NCI-H460 (cell line): Measurements from ENCODE around the gene SLC9C1. TPM values are rescaled to one million over a fixed set of nuclear protein-coding genes. Genes with fewer than 3 reads are reported as not detected.

Experiments
- DNase-seq: peaks from one replicate; pipeline ENCODE4 v3.0.0-alpha.2; 2016; ENCODE audit warnings: low read depth; ENCODE audit errors: extremely low read depth
- total RNA-seq: library from RNA; depleted of rRNA; stranded (reverse); fragments of >200 nt; shearing (Covaris generic); gene quantifications from 2 replicates; pipeline ENCODE4 v1.2.3, GENCODE V29; 2014

The SLC9C1 gene
- total RNA-seq, 1 experiment from 2014 or later: not detected

GRCh38 chr3:112133626-112134334 is 160.2 kb downstream of the SLC9C1 start:
- DNase-seq: no peak

GRCh38 chr3:112132975-112133448 is 161.0 kb downstream of the SLC9C1 start, which contains the start of gene GCSAM:
Gene GCSAM (minus strand): TSS chr3:112133248. CDS start chr3:112133120, 128 bp downstream.
- no peak for DNase-seq

- no peak for DNase-seq
Measured at GRCh38 chr3:112132554-112132953, 161.5 kb downstream of the SLC9C1 start.

- DNase-seq: no peak
Measured at GRCh38 chr3:112132088-112132487, 161.9 kb downstream of the SLC9C1 start.

GRCh38 chr3:112131111-112131510 is 162.9 kb downstream of the SLC9C1 start:
- no peak for DNase-seq

GRCh38 chr3:112130638-112130993 is 163.4 kb downstream of the SLC9C1 start:
- DNase-seq: no peak

GRCh38 chr3:112129925-112130637 is 163.9 kb downstream of the SLC9C1 start:
- DNase-seq: no peak

GRCh38 chr3:112128843-112129727 is 164.9 kb downstream of the SLC9C1 start:
- DNase-seq: no peak

GRCh38 chr3:112127522-112128494 is 166.2 kb downstream of the SLC9C1 start:
- DNase-seq: no peak

- DNase-seq: no peak
Measured at GRCh38 chr3:112126511-112126911, 167.5 kb downstream of the SLC9C1 start.

- DNase-seq: no peak
Measured at GRCh38 chr3:112124907-112125607, 169.0 kb downstream of the SLC9C1 start.

- no peak for DNase-seq
Measured at GRCh38 chr3:112123548-112123947, 170.5 kb downstream of the SLC9C1 start.

- DNase-seq: no peak
Measured at GRCh38 chr3:112122870-112123269, 171.1 kb downstream of the SLC9C1 start.

- DNase-seq: no peak
Measured at GRCh38 chr3:112121577-112122547, 172.2 kb downstream of the SLC9C1 start.

- no peak for DNase-seq
Measured at GRCh38 chr3:112119962-112120836, 173.8 kb downstream of the SLC9C1 start.

- DNase-seq: no peak
Measured at GRCh38 chr3:112117841-112118571, 176.0 kb downstream of the SLC9C1 start.
